Measurements from ENCODE around the gene MTHFR. TPM values are rescaled to one million over a fixed set of nuclear protein-coding genes. Genes with fewer than 3 reads are reported as not detected.

Gene MTHFR
- total and polyA plus RNA-seq, 2 of the 8 experiments (the other 6 are each of a cell fraction or from before 2014, with no cell fraction given): 8.7 to 18.5 TPM

DNA sequence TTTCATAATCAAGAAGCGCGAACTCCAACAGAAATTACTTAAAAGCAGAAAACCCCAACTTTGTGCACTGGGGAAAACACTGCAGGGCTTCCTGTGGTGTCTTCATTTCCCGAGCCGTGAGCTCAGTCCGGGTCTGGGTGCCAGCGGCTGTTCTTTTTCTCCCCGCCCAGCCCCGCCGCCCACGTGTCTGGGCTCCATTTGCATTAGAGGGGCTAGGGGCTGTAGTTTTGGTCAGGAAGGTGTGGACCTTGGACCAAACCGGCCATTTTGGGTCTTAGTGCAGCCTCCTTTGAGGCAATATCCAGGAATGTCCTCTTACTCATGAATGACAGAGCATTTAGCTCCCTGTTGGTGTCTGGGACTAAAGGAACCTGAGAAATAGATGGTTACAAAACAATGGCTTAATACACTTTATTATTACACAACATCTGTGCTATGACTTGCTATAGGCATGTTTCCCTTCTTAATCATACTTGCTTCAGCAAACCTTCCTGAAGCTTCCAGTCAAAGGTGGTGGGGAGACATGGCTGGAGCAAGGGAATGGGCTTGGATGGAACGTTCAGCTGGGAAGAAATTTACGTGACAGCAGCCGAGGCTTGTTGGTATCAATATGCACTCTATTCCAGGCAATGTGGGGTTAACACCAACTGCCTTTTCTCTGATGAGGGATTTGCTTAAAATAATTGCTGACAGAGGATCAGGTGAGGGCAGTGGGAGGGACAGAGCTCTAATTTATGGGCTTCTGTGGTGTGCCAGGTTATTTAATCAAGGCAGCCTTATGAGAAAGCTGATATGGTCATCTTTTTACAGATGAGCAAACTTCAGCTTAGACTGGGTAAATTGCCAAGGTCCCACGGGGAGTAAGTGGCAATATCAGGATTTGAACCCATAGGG lies 68.8 kb downstream of the MTHFR start (continued):
- TF ChIP-seq SUZ12 (IDR thresholded peaks at IDR 0.05; ENCODE audit: low read length) (no peak), TEAD4 (IDR thresholded peaks at IDR 0.05; ENCODE audit: low read depth, low read length) (no peak), RBBP5 (IDR thresholded peaks at IDR 0.05; ENCODE audit: borderline replicate concordance, low read depth, low read length) (no peak; the same call in 1 of the 2 replicates), SP1 (IDR thresholded peaks at IDR 0.05; ENCODE audit: low read depth, low read length) (no peak), NRF1 (IDR thresholded peaks at IDR 0.05; ENCODE audit: low read depth, low read length) (no peak)

All from H1 (cell line).